Esophagus muscularis mucosa (tissue), 4 donors: ENCODE measurements around the gene MBNL3. TPM values are rescaled to one million over a fixed set of nuclear protein-coding genes. Genes with fewer than 3 reads are reported as not detected.
A peak's percentile ranks its signal among the peaks of the same experiment; 100 is the strongest.

Experiments used
- DNase-seq: peaks from one replicate; pipeline ENCODE4 v3.0.0-alpha.2; 2017; ENCODE audit errors: extremely low spot score
- H3K27ac ChIP-seq, 4 donors: fragments of 200-600 bp; sonication (generic); replicated peaks in 1 of 4; 1 replicate in 3 of 4; 2 replicates in 1 of 4; pipeline ENCODE4 v1.5.1; 2016 to 2019; ENCODE audit warnings: mild to moderate bottlenecking in 1 of 4
- H3K27me3 ChIP-seq, 4 donors: fragments of 200-600 bp; sonication (generic); one replicate each; pipeline versions ENCODE4 v1.5.1 to v1.6.0; 2016 to 2019
- H3K36me3 ChIP-seq, 4 donors: fragments of 200-600 bp; sonication (generic); one replicate each; pipeline ENCODE4 v1.5.1; 2016 to 2019
- H3K4me1 ChIP-seq, 4 donors: fragments of 200-600 bp; sonication (generic); one replicate each; pipeline ENCODE4 v1.5.1; 2016 to 2019
- H3K4me3 ChIP-seq, 4 donors: fragments of 200-600 bp; sonication (generic); 1 replicate in 2 of 4; 2 replicates in 2 of 4; pipeline ENCODE4 v1.5.1; 2016 to 2019; ENCODE audit warnings: mild to moderate bottlenecking in 4 of 4, moderate library complexity in 1 of 4
- H3K9me3 ChIP-seq, 4 donors: fragments of 200-600 bp; sonication (generic); 1 replicate in 3 of 4; 2 replicates in 1 of 4; pipeline ENCODE4 v1.5.1; 2016 to 2019
- CTCF ChIP-seq, 3 experiments: fragments of 200-600 bp in 2 of 3; fragments of 450-650 bp in 1 of 3; sonication (generic) in 2 of 3; IDR thresholded peaks; one replicate each; pipeline ENCODE4 v1.5.1; 2017 to 2019; ENCODE audit warnings: antibody characterized with exemption in 3 of 3, mild to moderate bottlenecking in 2 of 3, moderate library complexity in 1 of 3
- EP300 ChIP-seq: sonication (generic); formaldehyde crosslinking; IDR thresholded peaks from one replicate; pipeline ENCODE4 v1.6.1; 2017; ENCODE audit warnings: antibody characterized with exemption
- POLR2A ChIP-seq: fragments of 450-650 bp; IDR thresholded peaks from one replicate; pipeline ENCODE4 v1.6.1; 2017; ENCODE audit warnings: antibody characterized with exemption, moderate library complexity, mild to moderate bottlenecking, low read depth
- POLR2AphosphoS5 ChIP-seq, 2 donors: sonication (generic); formaldehyde crosslinking; IDR thresholded peaks; one replicate each; pipeline ENCODE4 v1.6.1; 2017; ENCODE audit warnings: antibody characterized with exemption in 2 of 2
- WGBS: methylation state at CpG from one replicate; pipeline ENCODE4 v1.1.5; 2018; 5-methylcytosine and 5-hydroxymethylcytosine counted together
- intact Hi-C: fragments of 100-400 bp; cut with DNase I; formaldehyde crosslinking; loops from one replicate; pipeline ENCODE4 v1.15.1; 2023
- total RNA-seq, 4 donors: library from RNA; depleted of rRNA; stranded (reverse); fragments of >200 nt; gene quantifications; one replicate each; pipeline versions ENCODE4 v1.1.0 to v1.2.1, GENCODE V29; 2016

The MBNL3 gene
- total RNA-seq, 4 donors from 2014 or later = 1.7 to 13.8 (median 6.8) TPM

GRCh38 chrX:132468454-132468853 is 20.4 kb downstream of the MBNL3 start:
- TF ChIP-seq POLR2A (no peak), POLR2AphosphoS5 (IDR thresholded peaks at IDR 0.05) (no peak), EP300 (no peak), CTCF (IDR thresholded peaks at IDR 0.05) (no peak)
- no peak for DNase-seq
- no peaks in the 10 kb centered on the region for H3K4me1 ChIP-seq
- 82% methylated on average over 3 of the region's 3 CpGs for WGBS
- intact Hi-C loops = no loop called here
- H3K4me3 ChIP-seq = no peak overlapping the region
- H3K27ac ChIP-seq = no peak overlapping the region
- H3K27me3 ChIP-seq = no peaks in the 10 kb centered on the region
- H3K9me3 ChIP-seq = no peaks in the 10 kb centered on the region
- no peaks in the 10 kb centered on the region for H3K36me3 ChIP-seq

- Histone ChIP-seq H3K9me3 (no peaks in the 10 kb centered on the region), H3K27me3 (no peaks in the 10 kb centered on the region), H3K4me1 (no peaks in the 10 kb centered on the region), H3K36me3 (no peaks in the 10 kb centered on the region), H3K27ac (no peak overlapping the region), H3K4me3 (no peak overlapping the region)
- intact Hi-C loops = no loop called here
- TF ChIP-seq POLR2A = no peak
- DNase-seq = no peak
- WGBS = 78% methylated on average over 3 of the region's 3 CpGs
Measured at GRCh38 chrX:132467989-132468388, 20.8 kb downstream of the MBNL3 start.

- TF ChIP-seq POLR2AphosphoS5 (IDR thresholded peaks at IDR 0.05) (no peak), POLR2A (no peak), CTCF (IDR thresholded peaks at IDR 0.05) (no peak), EP300 (no peak)
- no peak for DNase-seq
- WGBS = 29% methylated on average over 3 of the region's 3 CpGs
- H3K27me3 ChIP-seq = no peaks in the 10 kb centered on the region
- H3K36me3 ChIP-seq = no peaks in the 10 kb centered on the region
- no peak overlapping the region for H3K4me3 ChIP-seq
- H3K4me1 ChIP-seq = no peaks in the 10 kb centered on the region
- no peak overlapping the region for H3K27ac ChIP-seq
- intact Hi-C loops = no loop called here
- H3K9me3 ChIP-seq = no peaks in the 10 kb centered on the region
Measured at GRCh38 chrX:132467026-132467425, 21.8 kb downstream of the MBNL3 start.

GRCh38 chrX:132463411-132463810 is 25.4 kb downstream of the MBNL3 start:
- H3K27ac ChIP-seq = no peak overlapping the region
- no peaks in the 10 kb centered on the region for H3K4me1 ChIP-seq
- TF ChIP-seq CTCF (IDR thresholded peaks at IDR 0.05) (peak; percentile 16 to 32 (median 19)), POLR2A (no peak)
- H3K36me3 ChIP-seq = no peaks in the 10 kb centered on the region
- DNase-seq = no peak
- WGBS = 54% methylated on average over 8 of the region's 8 CpGs
- intact Hi-C loops = no loop called here
- H3K9me3 ChIP-seq = no peaks in the 10 kb centered on the region
- no peaks in the 10 kb centered on the region for H3K27me3 ChIP-seq
- no peak overlapping the region for H3K4me3 ChIP-seq

GRCh38 chrX:132461886-132462285 is 27.0 kb downstream of the MBNL3 start:
- no peak overlapping the region for H3K27ac ChIP-seq
- no peaks in the 10 kb centered on the region for H3K36me3 ChIP-seq
- no peak overlapping the region for H3K4me3 ChIP-seq
- no peak for TF ChIP-seq POLR2A
- TF ChIP-seq CTCF (IDR thresholded peaks at IDR 0.05) = no peak
- no peak for TF ChIP-seq POLR2AphosphoS5 (IDR thresholded peaks at IDR 0.05)
- no peak for TF ChIP-seq EP300
- no peaks in the 10 kb centered on the region for H3K27me3 ChIP-seq
- intact Hi-C loops = no loop called here
- no peaks in the 10 kb centered on the region for H3K9me3 ChIP-seq
- DNase-seq = no peak
- H3K4me1 ChIP-seq = no peaks in the 10 kb centered on the region
